CD4-positive, alpha-beta memory T cell (primary cell): ENCODE data around the gene DAB2IP. TPM values are rescaled to one million over a fixed set of nuclear protein-coding genes. Genes with fewer than 3 reads are reported as not detected.
"Not testable (repeated sequence)": the region's sequence is repeated elsewhere in the genome, so short reads cannot be mapped to it uniquely, and the experiment has no call there.

Experiments
- CTCF ChIA-PET: fragments of 350-600 bp; sonication (Branson Sonifier 250); formaldehyde crosslinking; loops from one replicate; lab custom pipeline; 2021; ENCODE audit warnings: inconsistent platforms; ENCODE audit not compliant: partially characterized antibody; lab: Charles Lee
- POLR2A ChIA-PET: fragments of 350-600 bp; sonication (Branson Sonifier 250); formaldehyde crosslinking; loops from one replicate; lab custom pipeline; 2021; ENCODE audit not compliant: partially characterized antibody; lab: Charles Lee
- DNase-seq, 5 donors: peaks; one replicate each; pipeline versions ENCODE4 v3.0.0 to v3.0.0-alpha.2; 2020 to 2022; ENCODE audit warnings: mixed read lengths in 1 of 5
- H3K27ac ChIP-seq: one replicate; pipeline ENCODE4 v1.7.0; 2013; ENCODE audit warnings: low read depth, low read length
- H3K27me3 ChIP-seq: 2 replicates; pipeline ENCODE4 v1.7.0; 2013; ENCODE audit warnings: mild to moderate bottlenecking, low read length, moderate library complexity; ENCODE audit not compliant: insufficient read depth
- H3K36me3 ChIP-seq: 2 replicates; pipeline ENCODE4 v1.7.0; 2013; ENCODE audit warnings: mild to moderate bottlenecking, low read length, moderate library complexity; ENCODE audit not compliant: insufficient read depth
- H3K4me1 ChIP-seq: 2 replicates; pipeline ENCODE4 v1.7.0; 2013; ENCODE audit warnings: mild to moderate bottlenecking, low read length, moderate library complexity; ENCODE audit not compliant: insufficient read depth
- H3K4me3 ChIP-seq, 2 donors: one replicate each; pipeline ENCODE4 v1.7.0; 2013; ENCODE audit warnings: low read length in 2 of 2, mild to moderate bottlenecking in 1 of 2
- H3K9me3 ChIP-seq, 2 donors: one replicate each; pipeline ENCODE4 v1.7.0; 2013; ENCODE audit warnings: low read length in 2 of 2, control low read depth in 1 of 2; ENCODE audit not compliant: control insufficient read depth in 1 of 2
- H3K27ac Mint-ChIP-seq, 7 donors: one replicate each; pipeline ENCODE4 v1.8.0; 2020 to 2021; ENCODE audit warnings: mixed read lengths in 7 of 7, mild to moderate bottlenecking in 6 of 7, inconsistent platforms in 3 of 7, moderate library complexity in 3 of 7
- H3K27me3 Mint-ChIP-seq, 2 donors: one replicate each; pipeline ENCODE4 v1.8.0; 2020 to 2021; ENCODE audit warnings: mixed read lengths in 2 of 2
- H3K36me3 Mint-ChIP-seq, 2 donors: one replicate each; pipeline ENCODE4 v1.8.0; 2020 to 2021; ENCODE audit warnings: mixed read lengths in 2 of 2, inconsistent platforms in 1 of 2, mild to moderate bottlenecking in 1 of 2
- H3K4me1 Mint-ChIP-seq, 4 donors: one replicate each; pipeline ENCODE4 v1.8.0; 2020 to 2021; ENCODE audit warnings: mixed read lengths in 4 of 4, mild to moderate bottlenecking in 1 of 4
- H3K4me3 Mint-ChIP-seq, 8 donors: one replicate each; pipeline ENCODE4 v1.8.0; 2020 to 2021; ENCODE audit warnings: mixed read lengths in 8 of 8, mild to moderate bottlenecking in 7 of 8, moderate library complexity in 6 of 8, inconsistent platforms in 3 of 8
- H3K9me3 Mint-ChIP-seq, 8 donors: one replicate each; pipeline ENCODE4 v1.8.0; 2020 to 2021; ENCODE audit warnings: mixed read lengths in 8 of 8, mild to moderate bottlenecking in 5 of 8, inconsistent platforms in 3 of 8, moderate library complexity in 1 of 8
- intact Hi-C: fragments of 100-400 bp; cut with micrococcal nuclease; formaldehyde crosslinking; loops from one replicate; pipeline ENCODE4 v1.15.1; 2023
- polyA plus RNA-seq, 2 donors: library from polyadenylated mRNA; unstranded; fragments of 300-500 nt; fragmentation: Illumina TruSeq; gene quantifications; one replicate each; pipeline ENCODE4 v1.2.3, GENCODE V29; 2021
- total RNA-seq, 2 experiments: library from RNA; stranded (reverse); gene quantifications; one replicate each; pipeline ENCODE4 v1.2.3, GENCODE V29; 2021

Gene DAB2IP
- total and polyA plus RNA-seq, 4 experiments from 2014 or later: not detected

DNA sequence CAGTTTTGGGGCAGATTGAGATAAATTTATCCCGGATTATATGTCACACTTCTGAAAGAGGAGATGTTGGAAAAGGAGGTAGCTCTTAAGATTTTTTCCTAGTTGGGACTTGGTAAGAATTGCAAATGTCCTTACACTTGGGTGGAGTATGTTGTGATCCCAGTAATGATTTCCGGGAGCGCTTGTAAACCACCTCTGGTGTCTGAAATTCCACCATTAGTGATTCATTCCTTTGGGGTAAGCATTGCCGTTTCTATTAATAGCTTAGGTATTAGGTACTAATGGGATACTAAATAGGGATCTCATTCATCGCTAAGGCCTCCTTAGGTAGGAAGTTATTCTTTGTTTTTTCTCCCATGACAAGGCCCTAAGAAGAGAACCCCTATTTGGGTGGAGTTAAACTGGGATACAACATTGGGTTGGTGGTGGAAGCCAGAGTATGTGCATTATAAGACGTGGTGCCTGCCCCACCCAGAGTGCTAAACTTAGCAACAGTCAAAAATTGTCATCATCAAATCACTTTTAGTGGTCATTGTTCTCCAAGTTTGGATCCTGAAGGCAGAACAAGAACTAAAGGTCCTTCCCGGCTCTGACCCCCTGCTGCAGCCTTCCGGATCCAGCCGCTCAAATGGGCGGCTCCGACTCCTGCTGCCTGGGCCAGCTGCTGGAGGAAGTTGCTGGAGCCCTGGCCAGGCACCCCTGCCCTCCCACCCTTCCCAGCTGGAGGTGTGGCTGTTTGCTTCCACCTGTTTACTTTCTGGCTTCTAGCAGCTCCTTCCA is 31.7 kb upstream of the DAB2IP start:
- Mint-ChIP-seq H3K27me3 (peaks cover 1 to 9% of the 10 kb centered on the region in 2 donors), H3K27ac (no peak overlapping the region), H3K36me3 (no peaks in the 10 kb centered on the region), H3K9me3 (peaks cover 0 to 3% (median 0%) of the 10 kb centered on the region in 8 donors), H3K4me3 (no peak overlapping the region), H3K4me1 (no peaks in the 10 kb centered on the region)
- H3K9me3 ChIP-seq: no peaks in the 10 kb centered on the region
- no peak overlapping the region for H3K4me3 ChIP-seq
- H3K27me3 ChIP-seq: no peaks in the 10 kb centered on the region
- ChIA-PET POLR2A (no interaction called here), CTCF (no interaction called here)
- no peak overlapping the region for H3K27ac ChIP-seq
- intact Hi-C loops: no loop called here
- no peaks in the 10 kb centered on the region for H3K4me1 ChIP-seq
- no peaks in the 10 kb centered on the region for H3K36me3 ChIP-seq
- no peak for DNase-seq

DNA sequence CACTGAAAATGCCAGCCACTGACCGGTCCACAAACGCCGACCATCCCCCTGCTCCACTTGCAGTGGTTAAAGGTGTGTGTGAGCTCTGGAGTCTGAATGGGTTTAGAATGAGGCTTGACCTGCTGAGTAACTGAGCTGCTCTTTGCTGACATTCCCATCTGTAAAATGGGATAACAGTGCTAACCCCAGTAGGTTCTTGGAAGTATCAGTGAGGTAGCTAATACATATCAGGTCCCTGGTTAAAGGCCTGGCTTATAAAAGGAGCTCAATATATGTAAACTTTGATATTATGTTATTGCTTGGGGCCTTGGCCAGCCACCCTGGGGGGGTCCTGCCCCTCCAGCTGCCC is 31.1 kb upstream of the DAB2IP start:
- no peak overlapping the region for H3K4me3 Mint-ChIP-seq
- ChIA-PET POLR2A (no interaction called here), CTCF (no interaction called here)
- DNase-seq: no peak
- no peak overlapping the region for H3K27ac Mint-ChIP-seq
- H3K27ac ChIP-seq: no peak overlapping the region
- H3K36me3 ChIP-seq: no peaks in the 10 kb centered on the region
- H3K36me3 Mint-ChIP-seq: no peaks in the 10 kb centered on the region
- peaks cover 1 to 9% of the 10 kb centered on the region in 2 donors for H3K27me3 Mint-ChIP-seq
- intact Hi-C loops: no loop called here
- peaks cover 0 to 3% (median 0%) of the 10 kb centered on the region in 8 donors for H3K9me3 Mint-ChIP-seq
- no peaks in the 10 kb centered on the region for H3K9me3 ChIP-seq
- no peaks in the 10 kb centered on the region for H3K4me1 Mint-ChIP-seq
- no peaks in the 10 kb centered on the region for H3K27me3 ChIP-seq
- no peak overlapping the region for H3K4me3 ChIP-seq
- no peaks in the 10 kb centered on the region for H3K4me1 ChIP-seq

DNA sequence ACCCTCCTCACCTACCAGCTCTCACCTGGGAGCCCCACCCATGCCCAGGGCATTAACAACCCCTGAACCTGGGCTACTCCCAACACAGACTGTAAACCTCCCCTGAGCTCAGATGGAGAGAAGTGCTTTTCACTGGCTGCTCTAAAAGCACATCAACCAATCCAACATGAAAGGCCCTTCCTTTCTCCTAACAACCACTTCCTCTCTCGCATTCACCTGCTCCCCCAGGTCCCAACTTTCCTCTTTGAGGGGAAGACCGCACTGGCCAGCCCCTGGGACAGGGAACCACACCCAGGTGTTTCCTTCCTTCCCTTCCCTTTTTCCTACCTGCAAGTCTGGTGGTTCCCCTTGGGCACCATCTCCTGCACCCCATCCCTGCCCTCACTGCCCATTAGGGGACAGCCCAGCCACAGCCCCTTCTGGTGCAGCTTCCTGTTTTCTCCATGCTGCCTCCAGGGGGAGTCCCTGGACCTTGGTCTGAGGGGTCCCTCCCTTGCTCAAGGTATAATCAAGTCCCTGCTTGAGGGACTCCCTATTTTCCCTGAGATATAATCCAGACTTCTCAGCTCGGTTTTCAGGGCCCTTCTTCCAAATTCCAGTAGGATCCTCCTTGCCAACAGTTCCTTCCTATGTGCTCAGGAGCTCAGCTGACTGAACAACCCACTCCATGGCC is 30.5 kb upstream of the DAB2IP start:
- peaks cover 1 to 11% of the 10 kb centered on the region in 2 donors for H3K27me3 Mint-ChIP-seq
- no peaks in the 10 kb centered on the region for H3K36me3 Mint-ChIP-seq
- Histone ChIP-seq H3K36me3 (no peaks in the 10 kb centered on the region), H3K4me1 (no peaks in the 10 kb centered on the region), H3K9me3 (no peaks in the 10 kb centered on the region), H3K27me3 (no peaks in the 10 kb centered on the region), H3K27ac (no peak overlapping the region), H3K4me3 (no peak overlapping the region)
- peaks cover 0 to 3% (median 0%) of the 10 kb centered on the region in 8 donors for H3K9me3 Mint-ChIP-seq
- ChIA-PET POLR2A (no interaction called here), CTCF (no interaction called here)
- H3K4me3 Mint-ChIP-seq: no peak overlapping the region
- H3K27ac Mint-ChIP-seq: no peak overlapping the region
- intact Hi-C loops: no loop called here
- H3K4me1 Mint-ChIP-seq: no peaks in the 10 kb centered on the region
- no peak for DNase-seq

DNA sequence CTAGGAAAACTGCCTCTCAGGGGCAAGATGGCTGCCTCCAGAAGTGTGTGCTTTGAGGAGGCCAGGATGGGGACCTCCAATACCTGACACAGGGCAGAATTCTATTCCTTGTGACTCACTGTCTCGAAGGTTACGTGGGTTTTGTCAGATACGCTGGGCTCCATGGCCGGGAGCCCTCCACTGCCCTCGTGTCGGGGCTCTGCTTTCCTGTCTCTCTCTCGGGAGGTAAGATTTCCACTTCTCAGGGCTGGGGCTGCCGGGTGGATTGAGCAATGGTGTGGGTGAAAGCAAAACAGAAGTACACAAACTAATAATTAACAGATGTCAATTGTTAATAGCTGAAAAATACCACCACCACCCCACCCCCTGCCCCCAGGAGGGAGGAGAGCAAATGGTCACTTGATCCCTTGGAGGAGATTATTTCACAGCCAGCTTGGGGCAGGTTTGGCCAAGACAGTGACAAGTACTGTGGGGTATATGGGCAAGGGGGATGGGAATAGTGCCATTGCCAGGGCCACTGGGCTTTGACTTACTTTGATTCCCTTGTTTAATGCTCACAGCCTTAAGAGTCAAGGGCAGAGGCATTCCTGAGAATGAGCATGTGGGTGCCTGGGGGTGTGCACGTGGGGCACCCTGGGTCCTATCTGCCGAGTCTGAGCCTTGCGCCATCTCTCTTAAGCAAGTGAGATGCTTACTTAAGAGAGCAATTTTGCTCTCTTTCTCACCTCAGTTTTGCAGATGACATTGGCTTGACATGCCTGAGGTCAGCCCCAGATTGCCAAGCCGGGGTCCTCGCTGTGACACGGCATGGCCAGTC is 28.8 kb upstream of the DAB2IP start:
- no peak overlapping the region for H3K4me3 ChIP-seq
- POLR2A ChIA-PET: no interaction called here

DNA sequence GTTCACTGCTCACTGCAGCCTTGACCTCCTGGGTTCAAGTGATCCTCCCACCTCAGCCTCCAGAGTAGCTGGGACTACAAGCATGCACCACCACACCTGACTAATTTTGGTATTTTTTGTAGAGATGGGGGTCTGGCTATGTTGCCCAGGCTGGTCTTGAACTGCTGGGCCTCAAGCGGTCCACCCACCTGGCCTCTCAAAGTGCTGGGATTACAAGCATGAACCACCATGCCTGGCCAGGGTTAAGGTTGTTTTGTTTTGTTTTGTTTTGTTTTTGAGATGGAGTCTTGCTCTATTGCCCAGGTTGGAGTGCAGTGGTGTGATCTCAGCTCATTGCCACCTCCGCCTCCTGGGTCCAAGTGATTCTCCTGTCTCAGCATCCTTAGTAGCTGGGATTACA is 28.0 kb upstream of the DAB2IP start:
- H3K4me3 ChIP-seq, DNase-seq, H3K36me3 Mint-ChIP-seq, CTCF ChIA-PET, intact Hi-C loops, H3K4me1 Mint-ChIP-seq, H3K9me3 Mint-ChIP-seq, H3K9me3 ChIP-seq, H3K27ac Mint-ChIP-seq, H3K27ac ChIP-seq, POLR2A ChIA-PET, H3K4me3 Mint-ChIP-seq, H3K36me3 ChIP-seq, H3K4me1 ChIP-seq, H3K27me3 ChIP-seq: not testable (repeated sequence)
- H3K27me3 Mint-ChIP-seq: peaks cover 4 to 16% of the 10 kb centered on the region in 2 donors

More for the DNA sequence above, 28.8 kb upstream of the DAB2IP start:
- no peaks in the 10 kb centered on the region for H3K4me1 Mint-ChIP-seq
- no peak overlapping the region for H3K27ac Mint-ChIP-seq
- no peak for DNase-seq
- CTCF ChIA-PET: no interaction called here
- no peak overlapping the region for H3K4me3 Mint-ChIP-seq
- H3K36me3 ChIP-seq: no peaks in the 10 kb centered on the region
- H3K4me1 ChIP-seq: no peaks in the 10 kb centered on the region
- peaks cover 0 to under 1% (median 0%) of the 10 kb centered on the region in 8 donors for H3K9me3 Mint-ChIP-seq
- no peaks in the 10 kb centered on the region for H3K27me3 ChIP-seq
- peaks cover 1 to 16% of the 10 kb centered on the region in 2 donors for H3K27me3 Mint-ChIP-seq
- intact Hi-C loops: no loop called here
- no peak overlapping the region for H3K27ac ChIP-seq
- no peaks in the 10 kb centered on the region for H3K36me3 Mint-ChIP-seq
- no peaks in the 10 kb centered on the region for H3K9me3 ChIP-seq

DNA sequence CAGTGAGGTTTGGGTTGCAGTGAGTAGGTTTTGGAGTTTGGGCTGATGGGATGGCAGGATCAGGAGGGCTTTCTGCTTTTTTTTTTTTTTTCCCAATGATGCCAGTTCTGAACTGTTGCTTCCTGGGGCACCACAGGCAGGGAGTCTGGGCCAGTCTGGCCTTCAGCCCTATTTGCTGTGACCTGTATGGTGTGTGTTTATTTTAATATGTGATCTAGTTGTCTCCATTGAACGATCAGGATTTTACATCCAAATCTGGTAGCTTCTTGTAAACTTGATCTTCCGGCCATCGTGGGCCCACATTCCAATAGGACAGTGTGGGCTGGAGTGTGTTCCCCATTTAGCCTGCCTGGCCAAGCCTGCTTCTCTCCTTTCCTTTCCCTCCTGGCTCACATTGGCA is 25.8 kb upstream of the DAB2IP start:
- H3K9me3 Mint-ChIP-seq: no peaks in the 10 kb centered on the region
- CTCF ChIA-PET: no interaction called here
- no peak overlapping the region for H3K27ac ChIP-seq

DNA sequence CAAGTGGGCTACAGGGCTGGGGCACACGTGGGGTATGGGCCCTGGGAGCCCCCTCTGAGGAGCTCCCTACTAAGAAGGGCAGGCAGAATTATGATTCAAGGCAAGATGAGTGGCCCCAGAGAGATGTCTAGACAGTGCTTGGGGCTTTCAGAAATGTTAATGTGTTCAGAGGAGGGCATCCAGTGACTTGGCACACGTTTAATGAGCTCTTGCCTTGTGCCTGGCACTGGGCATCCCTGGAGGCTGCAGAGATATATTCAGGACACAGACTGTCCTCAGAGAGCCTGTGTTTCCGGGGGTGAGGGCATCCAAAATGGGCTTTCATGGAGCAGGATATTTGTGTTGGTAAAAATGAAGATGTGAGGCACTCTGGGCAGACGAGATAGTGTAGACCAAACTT is 25.4 kb upstream of the DAB2IP start:
- no peak for DNase-seq
- H3K9me3 Mint-ChIP-seq: no peaks in the 10 kb centered on the region
- H3K4me1 Mint-ChIP-seq: no peaks in the 10 kb centered on the region
- no peaks in the 10 kb centered on the region for H3K27me3 ChIP-seq
- no peaks in the 10 kb centered on the region for H3K36me3 Mint-ChIP-seq
- no peaks in the 10 kb centered on the region for H3K36me3 ChIP-seq
- H3K27ac ChIP-seq: no peak overlapping the region
- H3K9me3 ChIP-seq: no peaks in the 10 kb centered on the region
- H3K4me3 ChIP-seq: no peak overlapping the region
- intact Hi-C loops: no loop called here
- H3K4me3 Mint-ChIP-seq: no peak overlapping the region
- POLR2A ChIA-PET: no interaction called here
- CTCF ChIA-PET: no interaction called here
- no peak overlapping the region for H3K27ac Mint-ChIP-seq
- H3K27me3 Mint-ChIP-seq: peaks cover 4 to 21% of the 10 kb centered on the region in 2 donors
- no peaks in the 10 kb centered on the region for H3K4me1 ChIP-seq

More for the DNA sequence above, 25.8 kb upstream of the DAB2IP start:
- no peaks in the 10 kb centered on the region for H3K36me3 ChIP-seq
- POLR2A ChIA-PET: no interaction called here
- Mint-ChIP-seq H3K4me3 (no peak overlapping the region), H3K27ac (no peak overlapping the region), H3K27me3 (peaks cover 5 to 21% of the 10 kb centered on the region in 2 donors), H3K4me1 (no peaks in the 10 kb centered on the region), H3K36me3 (no peaks in the 10 kb centered on the region)
- H3K9me3 ChIP-seq: no peaks in the 10 kb centered on the region
- no peak overlapping the region for H3K4me3 ChIP-seq
- H3K27me3 ChIP-seq: no peaks in the 10 kb centered on the region
- no peaks in the 10 kb centered on the region for H3K4me1 ChIP-seq
- intact Hi-C loops: no loop called here
- DNase-seq: no peak
